ENCODE data around the gene AURKA.

Gene AURKA

GRCh38 chr20:56392132-56392880 lies at the start of gene AURKA, which contains the start of gene CSTF1:
Gene AURKA (minus strand): TSS chr20:56392215. CDS start chr20:56388197, 4,018 bp downstream.
Gene CSTF1 (plus strand): TSS chr20:56392645. CDS start chr20:56395553, 2,908 bp downstream.
- peak; percentile 98 for DNase-seq

GRCh38 chr20:56440346-56441007 lies 48.5 kb upstream of the AURKA start:
- no peak for DNase-seq

GRCh38 chr20:56439771-56440291 lies 47.8 kb upstream of the AURKA start:
- DNase-seq, result peak; percentile 36

GRCh38 chr20:56438284-56438683 lies 46.3 kb upstream of the AURKA start:
- DNase-seq, result no peak

GRCh38 chr20:56437196-56437960 lies 45.4 kb upstream of the AURKA start:
- DNase-seq, result no peak

- no peak for DNase-seq
These were observed 41.9 kb upstream of the AURKA start for GRCh38 chr20:56433880-56434255.

- no peak for DNase-seq
These were observed 41.3 kb upstream of the AURKA start for GRCh38 chr20:56433221-56433879.

GRCh38 chr20:56431471-56431870 lies 39.5 kb upstream of the AURKA start:
- no peak for DNase-seq

- no peak for DNase-seq
These were observed 38.9 kb upstream of the AURKA start for GRCh38 chr20:56430957-56431356.

- DNase-seq, result no peak
These were observed 38.4 kb upstream of the AURKA start for GRCh38 chr20:56430461-56430860.

GRCh38 chr20:56429941-56430340 lies 37.9 kb upstream of the AURKA start:
- DNase-seq, result no peak

- DNase-seq, result no peak
These were observed 37.5 kb upstream of the AURKA start for GRCh38 chr20:56429502-56429901.

GRCh38 chr20:56428881-56429280 lies 36.9 kb upstream of the AURKA start:
- DNase-seq, result no peak

- DNase-seq, result no peak
These were observed 36.4 kb upstream of the AURKA start for GRCh38 chr20:56428410-56428809.

- no peak for DNase-seq
These were observed 35.8 kb upstream of the AURKA start for GRCh38 chr20:56427797-56428196.

GRCh38 chr20:56426926-56427325 lies 34.9 kb upstream of the AURKA start:
- no peak for DNase-seq

GRCh38 chr20:56426026-56426425 lies 34.0 kb upstream of the AURKA start:
- no peak for DNase-seq

GRCh38 chr20:56424931-56425330 lies 32.9 kb upstream of the AURKA start:
- DNase-seq, result no peak

GRCh38 chr20:56423886-56424285 lies 31.9 kb upstream of the AURKA start:
- no peak for DNase-seq

- no peak for DNase-seq
These were observed 31.2 kb upstream of the AURKA start for GRCh38 chr20:56423211-56423610.

GRCh38 chr20:56422824-56423189 lies 30.8 kb upstream of the AURKA start:
- DNase-seq, result no peak

GRCh38 chr20:56422076-56422823 lies 30.2 kb upstream of the AURKA start:
- peak; percentile 65 for DNase-seq

Measured in 8988T (cell line).